ENCODE results near the gene SYNDIG1L. TPM values are rescaled to one million over a fixed set of nuclear protein-coding genes. Genes with fewer than 3 reads are reported as not detected.
"Not testable (repeated sequence)": the region's sequence is repeated elsewhere in the genome, so short reads cannot be mapped to it uniquely, and the experiment has no call there.

Gene SYNDIG1L
- total RNA-seq, 1 donor from 2014 or later = 2.9 TPM

DNA sequence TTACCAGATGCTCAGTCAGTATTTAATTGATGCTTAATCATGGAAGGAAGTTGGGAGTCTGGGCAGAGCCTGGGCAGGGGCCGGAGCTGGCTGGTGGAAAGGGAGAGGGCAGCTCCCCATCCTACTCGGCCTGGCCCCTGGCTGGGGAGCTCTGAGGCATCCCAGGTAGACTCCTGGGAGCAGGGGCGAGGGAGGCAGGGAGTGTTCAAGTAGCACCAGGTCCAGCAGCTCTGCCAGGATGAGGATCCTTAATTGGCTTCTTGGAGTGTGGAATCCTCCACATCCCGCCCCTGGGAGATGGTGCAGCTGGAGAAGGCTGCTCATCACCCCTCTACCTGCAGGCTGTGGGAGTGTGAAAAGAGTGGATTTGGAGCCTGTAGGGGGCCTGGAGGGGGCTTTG is 30.9 kb downstream of the SYNDIG1L start:
- Histone ChIP-seq H3K27ac (no peak overlapping the region), H3K4me3 (no peak overlapping the region), H3K27me3 (peaks cover 4% of the 10 kb centered on the region), H3K9me3 (no peaks in the 10 kb centered on the region), H3K4me1 (no peaks in the 10 kb centered on the region), H3K36me3 (no peaks in the 10 kb centered on the region)
- intact Hi-C loops (cut with DNase I) = no loop called here
- peak; percentile 15 for ATAC-seq
- TF ChIP-seq, protein P1, sequence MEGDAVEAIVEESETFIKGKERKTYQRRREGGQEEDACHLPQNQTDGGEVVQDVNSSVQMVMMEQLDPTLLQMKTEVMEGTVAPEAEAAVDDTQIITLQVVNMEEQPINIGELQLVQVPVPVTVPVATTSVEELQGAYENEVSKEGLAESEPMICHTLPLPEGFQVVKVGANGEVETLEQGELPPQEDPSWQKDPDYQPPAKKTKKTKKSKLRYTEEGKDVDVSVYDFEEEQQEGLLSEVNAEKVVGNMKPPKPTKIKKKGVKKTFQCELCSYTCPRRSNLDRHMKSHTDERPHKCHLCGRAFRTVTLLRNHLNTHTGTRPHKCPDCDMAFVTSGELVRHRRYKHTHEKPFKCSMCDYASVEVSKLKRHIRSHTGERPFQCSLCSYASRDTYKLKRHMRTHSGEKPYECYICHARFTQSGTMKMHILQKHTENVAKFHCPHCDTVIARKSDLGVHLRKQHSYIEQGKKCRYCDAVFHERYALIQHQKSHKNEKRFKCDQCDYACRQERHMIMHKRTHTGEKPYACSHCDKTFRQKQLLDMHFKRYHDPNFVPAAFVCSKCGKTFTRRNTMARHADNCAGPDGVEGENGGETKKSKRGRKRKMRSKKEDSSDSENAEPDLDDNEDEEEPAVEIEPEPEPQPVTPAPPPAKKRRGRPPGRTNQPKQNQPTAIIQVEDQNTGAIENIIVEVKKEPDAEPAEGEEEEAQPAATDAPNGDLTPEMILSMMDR (IDR thresholded peaks at IDR 0.05) = no peak
- DNase-seq = no peak

DNA sequence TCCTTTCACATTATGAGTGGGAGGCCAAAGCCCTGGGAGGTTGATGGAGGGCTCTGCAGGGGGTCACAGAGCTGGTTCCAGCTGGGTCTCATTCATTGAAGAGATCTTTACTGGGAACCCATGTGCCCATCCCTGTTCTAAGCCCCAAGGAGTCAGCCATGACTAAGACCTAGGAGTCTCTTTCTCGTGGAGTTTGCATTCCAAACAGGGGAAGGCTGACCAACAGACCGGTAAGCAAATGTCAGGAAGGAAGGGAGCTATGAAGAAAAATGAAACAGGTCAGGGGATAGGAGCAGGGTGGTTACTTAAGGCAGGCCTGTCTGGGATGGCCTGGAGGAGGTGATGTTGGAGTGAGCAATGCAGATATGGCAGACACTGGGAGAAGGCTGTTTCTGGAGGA is 31.5 kb downstream of the SYNDIG1L start:
- Histone ChIP-seq H3K4me1 (no peaks in the 10 kb centered on the region), H3K9me3 (no peaks in the 10 kb centered on the region), H3K27me3 (peaks cover 4% of the 10 kb centered on the region), H3K36me3 (no peaks in the 10 kb centered on the region), H3K27ac (no peak overlapping the region), H3K4me3 (no peak overlapping the region)
- intact Hi-C loops (cut with DNase I) = no loop called here
- TF ChIP-seq, protein P1 (IDR thresholded peaks at IDR 0.05) = no peak
- ATAC-seq (no peak), DNase-seq (no peak)

- TF ChIP-seq, protein P1 (IDR thresholded peaks at IDR 0.05) = no peak
- Histone ChIP-seq H3K4me1 (no peaks in the 10 kb centered on the region), H3K9me3 (no peaks in the 10 kb centered on the region), H3K36me3 (no peaks in the 10 kb centered on the region), H3K27ac (no peak overlapping the region), H3K27me3 (peaks cover 4% of the 10 kb centered on the region), H3K4me3 (no peak overlapping the region)
- intact Hi-C loops (cut with DNase I) = no loop called here
- DNase-seq (no peak), ATAC-seq (no peak)
Observed at GRCh38 chr14:74392616-74393570, 33.1 kb downstream of the SYNDIG1L start.

- Histone ChIP-seq H3K9me3 (no peaks in the 10 kb centered on the region), H3K27me3 (peaks cover 4% of the 10 kb centered on the region), H3K4me3 (no peak overlapping the region), H3K4me1 (no peaks in the 10 kb centered on the region), H3K36me3 (no peaks in the 10 kb centered on the region), H3K27ac (no peak overlapping the region)
- ATAC-seq = no peak
- intact Hi-C loops (cut with DNase I) = no loop called here
- DNase-seq = no peak
- TF ChIP-seq, protein P1 (IDR thresholded peaks at IDR 0.05) = no peak
Observed at GRCh38 chr14:74391479-74391878, 34.5 kb downstream of the SYNDIG1L start.

DNA sequence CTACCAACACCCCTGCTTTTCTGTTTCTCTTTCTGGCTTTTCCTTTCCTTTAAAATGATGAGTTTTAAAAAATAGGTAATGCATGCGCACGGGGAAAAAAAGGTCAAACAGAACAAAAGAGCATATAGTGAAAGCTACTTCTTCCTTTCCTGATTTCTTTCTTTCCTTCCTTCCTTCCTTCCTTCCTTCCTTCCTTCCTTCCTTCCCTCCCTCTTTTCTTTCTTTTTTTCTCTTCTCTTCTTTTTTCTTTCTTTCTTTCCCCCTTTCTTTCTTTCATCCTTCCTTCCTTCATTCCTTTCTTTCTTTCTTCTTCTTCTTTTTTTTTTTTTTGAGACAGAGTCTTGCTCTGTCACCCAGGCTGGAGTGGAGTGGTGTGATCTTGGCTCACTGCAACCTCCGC is 35.5 kb downstream of the SYNDIG1L start:
- H3K4me1 ChIP-seq; H3K4me3 ChIP-seq; H3K9me3 ChIP-seq; ATAC-seq; intact Hi-C loops (cut with DNase I); H3K36me3 ChIP-seq; H3K27me3 ChIP-seq; DNase-seq; H3K27ac ChIP-seq: not testable (repeated sequence)

- Histone ChIP-seq H3K27ac (no peak overlapping the region), H3K27me3 (peaks cover 4% of the 10 kb centered on the region), H3K36me3 (no peaks in the 10 kb centered on the region), H3K9me3 (no peaks in the 10 kb centered on the region), H3K4me3 (no peak overlapping the region), H3K4me1 (no peaks in the 10 kb centered on the region)
- TF ChIP-seq, protein P1 (IDR thresholded peaks at IDR 0.05) = no peak
- no peak for DNase-seq
- no peak for ATAC-seq
- intact Hi-C loops (cut with DNase I) = no loop called here
Observed at GRCh38 chr14:74389980-74390379, 36.0 kb downstream of the SYNDIG1L start.
